Thyroid gland (tissue), 4 donors: ENCODE measurements around the gene PRSS36.

ENCODE experiments used
- CTCF ChIP-seq, 6 experiments: fragments of 200-600 bp in 3 of 6; fragments of 450-650 bp in 3 of 6; sonication (generic) in 3 of 6; IDR thresholded peaks; one replicate each; pipeline ENCODE4 v1.5.1; 2016 to 2019; ENCODE audit warnings: antibody characterized with exemption in 6 of 6, mild to moderate bottlenecking in 2 of 6, inconsistent platforms in 1 of 6, moderate library complexity in 1 of 6
- POLR2A ChIP-seq, 2 donors: fragments of 450-650 bp; IDR thresholded peaks; one replicate each; pipeline ENCODE4 v1.6.1; 2017; ENCODE audit warnings: antibody characterized with exemption in 2 of 2, mild to moderate bottlenecking in 2 of 2, moderate library complexity in 1 of 2

- TF ChIP-seq CTCF (IDR thresholded peaks at IDR 0.05) = no peak
- TF ChIP-seq POLR2A (IDR thresholded peaks at IDR 0.05) = no peak
Observed at GRCh38 chr16:31141489-31142108, 8.3 kb downstream of the PRSS36 start.
